ENCODE results near the gene LRMDA.

DNA sequence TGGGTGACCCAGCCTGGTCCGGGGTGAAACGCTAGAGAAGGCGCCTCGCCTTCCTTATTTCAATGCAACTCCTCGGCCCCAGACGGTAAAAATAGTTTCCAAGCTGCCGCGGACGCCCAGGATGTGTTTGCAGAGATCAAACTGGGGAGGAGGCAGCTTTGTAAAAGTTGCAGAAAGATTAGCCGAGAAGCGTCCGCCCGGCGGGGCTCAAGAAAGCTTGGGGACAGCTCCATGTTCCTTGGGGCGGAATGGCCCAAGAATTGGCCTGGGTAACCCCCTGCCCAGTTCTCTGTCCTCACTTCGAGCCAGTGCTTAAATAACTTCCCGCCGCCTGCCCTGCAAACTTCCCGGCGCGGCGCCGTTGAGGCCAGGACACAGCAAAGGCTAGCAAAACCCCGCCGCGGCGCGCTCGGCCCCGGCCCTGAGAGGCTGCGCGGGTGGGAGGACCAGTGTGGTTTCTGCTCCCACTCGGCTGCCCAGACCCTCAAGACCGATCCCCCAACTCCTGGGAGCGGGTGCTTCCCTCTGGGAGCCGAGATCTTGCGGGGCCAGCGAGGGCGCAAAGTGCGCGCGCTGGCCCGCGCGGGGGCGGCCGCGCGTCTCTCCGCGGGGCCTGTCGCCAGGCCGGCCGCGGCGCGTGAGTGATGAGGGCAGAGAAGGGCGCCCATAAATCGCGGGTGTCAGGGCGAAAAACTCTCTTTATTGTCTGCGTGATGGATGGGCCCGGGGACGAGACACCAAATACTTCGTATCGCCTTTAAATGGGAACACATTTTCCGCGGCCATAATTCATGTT lies 23.5 kb upstream of the LRMDA start:
- TF ChIP-seq CTCF (IDR thresholded peaks at IDR 0.05) (no peak), POLR2A (IDR thresholded peaks at IDR 0.05) (no peak)

All from transverse colon (tissue), 3 donors.